ENCODE data around the gene EVX2. TPM values are rescaled to one million over a fixed set of nuclear protein-coding genes. Genes with fewer than 3 reads are reported as not detected.

EVX2 gene
- polyA plus RNA-seq, 1 of the 3 experiments (the other 2 are of a cell fraction) = not detected

- no peaks in the 10 kb centered on the region for H3K79me2 ChIP-seq (ENCODE audit: insufficient read depth)
- no peak overlapping the region for H3K9ac ChIP-seq
- TF ChIP-seq MXI1 (IDR thresholded peaks at IDR 0.05; ENCODE audit: low read depth, low read length) = no peak
- TF ChIP-seq RFX5 (IDR thresholded peaks at IDR 0.05; ENCODE audit: low read length) = no peak
- no peak for TF ChIP-seq GABPA (IDR thresholded peaks at IDR 0.05; ENCODE audit: low read depth)
- no peak for TF ChIP-seq FOXM1 (IDR thresholded peaks at IDR 0.05; ENCODE audit: low read depth)
- no peak for TF ChIP-seq SMC3 (IDR thresholded peaks at IDR 0.05; ENCODE audit: low read depth, low read length)
- no peak for TF ChIP-seq RCOR1 (IDR thresholded peaks at IDR 0.05; ENCODE audit: low read length)
- TF ChIP-seq EZH2phosphoT487 (IDR thresholded peaks at IDR 0.05; ENCODE audit: borderline replicate concordance, low read depth) = no peak
- no peak for TF ChIP-seq TCF12 (IDR thresholded peaks at IDR 0.05)
- no peak for TF ChIP-seq MEF2A (IDR thresholded peaks at IDR 0.05; ENCODE audit: borderline replicate concordance, low read depth)
- no peak overlapping the region for H3K4me3 ChIP-seq (ENCODE audit: low read depth in 2 of 2, low read length in 1 of 2)
- H4K20me1 ChIP-seq (ENCODE audit: insufficient read depth) = no peaks in the 10 kb centered on the region
- DNase-seq = no peak
- peaks cover 0 to 18% of the 10 kb centered on the region in 2 experiments; a peak in 2 of 4 replicates for H3K4me1 ChIP-seq (ENCODE audit: control insufficient read depth in 1 of 2, insufficient read depth in 2 of 2, low read depth in 1 of 2, low read length in 1 of 2)
- CTCF ChIA-PET = interaction anchor here (0.6 to 17.7 kb wide), 12 partner anchors 8 to 1046 kb away, joined by 3 to 264 read pairs (median 6); partner anchors contain the start of genes EVX2, HOXD12, HOXD13 and HOXD9
- no peaks in the 10 kb centered on the region for H3K9me2 ChIP-seq
- no peak overlapping the region for H2AFZ ChIP-seq (ENCODE audit: low read depth)
- H3K36me3 ChIP-seq (replicated peaks in 1 of 2; ENCODE audit: control insufficient read depth in 1 of 2, insufficient read depth in 2 of 2, low read length in 1 of 2) = no peaks in the 10 kb centered on the region
- POLR2A ChIA-PET = no interaction called here
- peaks cover 91% of the 10 kb centered on the region for H3K27me3 ChIP-seq (ENCODE audit: insufficient read depth)
- no peak overlapping the region for H3K4me2 ChIP-seq
- H3K9me3 ChIP-seq = no peaks in the 10 kb centered on the region
- H3F3A ChIP-seq (replicated peaks; ENCODE audit: insufficient read depth) = peaks cover 8% of the 10 kb centered on the region
- WGBS (ENCODE audit: low lambda C conversion rate) = 77% methylated on average over 7 of the region's 7 CpGs
- no peak overlapping the region for H3K27ac ChIP-seq (ENCODE audit: low read depth in 2 of 2, low read length in 1 of 2)
Observed at GRCh38 chr2:176103194-176103593, 19.4 kb upstream of the EVX2 start.

GRCh38 chr2:176102309-176102866, 18.6 kb upstream of the EVX2 start:
- Histone ChIP-seq H3K27ac (ENCODE audit: low read depth in 2 of 2, low read length in 1 of 2) (no peak overlapping the region), H3K79me2 (ENCODE audit: insufficient read depth) (no peaks in the 10 kb centered on the region), H3K36me3 (replicated peaks in 1 of 2; ENCODE audit: control insufficient read depth in 1 of 2, insufficient read depth in 2 of 2, low read length in 1 of 2) (no peaks in the 10 kb centered on the region), H3F3A (replicated peaks; ENCODE audit: insufficient read depth) (peaks cover 8% of the 10 kb centered on the region), H4K20me1 (ENCODE audit: insufficient read depth) (no peaks in the 10 kb centered on the region), H3K9me2 (no peaks in the 10 kb centered on the region), H2AFZ (ENCODE audit: low read depth) (no peak overlapping the region), H3K4me1 (ENCODE audit: control insufficient read depth in 1 of 2, insufficient read depth in 2 of 2, low read depth in 1 of 2, low read length in 1 of 2) (peaks cover 0 to 24% of the 10 kb centered on the region in 2 experiments; a peak in 3 of 4 replicates), H3K27me3 (ENCODE audit: insufficient read depth) (peaks cover 97% of the 10 kb centered on the region), H3K9ac (no peak overlapping the region), H3K4me3 (ENCODE audit: low read depth in 2 of 2, low read length in 1 of 2) (no peak overlapping the region), H3K9me3 (no peaks in the 10 kb centered on the region), H3K4me2 (no peak overlapping the region)
- WGBS (ENCODE audit: low lambda C conversion rate) = 66% methylated on average over 7 of the region's 7 CpGs
- POLR2A ChIA-PET = interaction anchor here (1.1 kb wide), 1 partner anchor 20 kb away, joined by 3 read pairs; the partner anchor contains the start of gene HOXD9
- no peak for DNase-seq
- no peak for TF ChIP-seq MAX (IDR thresholded peaks at IDR 0.05; ENCODE audit: low read depth)
- no peak for TF ChIP-seq TAF1 (IDR thresholded peaks at IDR 0.05; ENCODE audit: borderline replicate concordance, low read depth, low read length)
- no peak for TF ChIP-seq FOXM1 (IDR thresholded peaks at IDR 0.05; ENCODE audit: low read depth)
- TF ChIP-seq GATA2 (CRISPR knock-in tag; IDR thresholded peaks at IDR 0.05) = no peak
- TF ChIP-seq YY1 (IDR thresholded peaks at IDR 0.05; ENCODE audit: low read depth) = no peak
- TF ChIP-seq, protein P1, sequence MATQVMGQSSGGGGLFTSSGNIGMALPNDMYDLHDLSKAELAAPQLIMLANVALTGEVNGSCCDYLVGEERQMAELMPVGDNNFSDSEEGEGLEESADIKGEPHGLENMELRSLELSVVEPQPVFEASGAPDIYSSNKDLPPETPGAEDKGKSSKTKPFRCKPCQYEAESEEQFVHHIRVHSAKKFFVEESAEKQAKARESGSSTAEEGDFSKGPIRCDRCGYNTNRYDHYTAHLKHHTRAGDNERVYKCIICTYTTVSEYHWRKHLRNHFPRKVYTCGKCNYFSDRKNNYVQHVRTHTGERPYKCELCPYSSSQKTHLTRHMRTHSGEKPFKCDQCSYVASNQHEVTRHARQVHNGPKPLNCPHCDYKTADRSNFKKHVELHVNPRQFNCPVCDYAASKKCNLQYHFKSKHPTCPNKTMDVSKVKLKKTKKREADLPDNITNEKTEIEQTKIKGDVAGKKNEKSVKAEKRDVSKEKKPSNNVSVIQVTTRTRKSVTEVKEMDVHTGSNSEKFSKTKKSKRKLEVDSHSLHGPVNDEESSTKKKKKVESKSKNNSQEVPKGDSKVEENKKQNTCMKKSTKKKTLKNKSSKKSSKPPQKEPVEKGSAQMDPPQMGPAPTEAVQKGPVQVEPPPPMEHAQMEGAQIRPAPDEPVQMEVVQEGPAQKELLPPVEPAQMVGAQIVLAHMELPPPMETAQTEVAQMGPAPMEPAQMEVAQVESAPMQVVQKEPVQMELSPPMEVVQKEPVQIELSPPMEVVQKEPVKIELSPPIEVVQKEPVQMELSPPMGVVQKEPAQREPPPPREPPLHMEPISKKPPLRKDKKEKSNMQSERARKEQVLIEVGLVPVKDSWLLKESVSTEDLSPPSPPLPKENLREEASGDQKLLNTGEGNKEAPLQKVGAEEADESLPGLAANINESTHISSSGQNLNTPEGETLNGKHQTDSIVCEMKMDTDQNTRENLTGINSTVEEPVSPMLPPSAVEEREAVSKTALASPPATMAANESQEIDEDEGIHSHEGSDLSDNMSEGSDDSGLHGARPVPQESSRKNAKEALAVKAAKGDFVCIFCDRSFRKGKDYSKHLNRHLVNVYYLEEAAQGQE (IDR thresholded peaks at IDR 0.05; ENCODE audit: low read depth, low read length) = no peak
- no peak for TF ChIP-seq GABPA (IDR thresholded peaks at IDR 0.05; ENCODE audit: low read depth)
- no peak for TF ChIP-seq ELF1 (IDR thresholded peaks at IDR 0.05)
- TF ChIP-seq RCOR1 (IDR thresholded peaks at IDR 0.05; ENCODE audit: low read length) = no peak
- no peak for TF ChIP-seq SIN3A (IDR thresholded peaks at IDR 0.05; ENCODE audit: borderline replicate concordance, low read depth, low read length)
- TF ChIP-seq USF2 (IDR thresholded peaks at IDR 0.05; ENCODE audit: borderline replicate concordance, low read depth, low read length) = no peak
- TF ChIP-seq CHD2 (IDR thresholded peaks at IDR 0.05; ENCODE audit: low read length, partially characterized antibody) = no peak
- TF ChIP-seq PBX3 (IDR thresholded peaks at IDR 0.05) = no peak
- TF ChIP-seq RAD21 (IDR thresholded peaks at IDR 0.05; ENCODE audit: low read length) = no peak
- TF ChIP-seq TEAD4 (IDR thresholded peaks at IDR 0.05; ENCODE audit: borderline replicate concordance, insufficient read depth) = no peak
- TF ChIP-seq TCF12 (IDR thresholded peaks at IDR 0.05) = no peak
- CTCF ChIA-PET = interaction anchor here (0.7 to 17.7 kb wide), 9 partner anchors 9 to 1045 kb away, joined by 3 to 264 read pairs (median 4); partner anchors contain the start of genes HOXD12 and HOXD13
